ENCODE data around the gene ACTL7B. TPM values are rescaled to one million over a fixed set of nuclear protein-coding genes. Genes with fewer than 3 reads are reported as not detected.

The ACTL7B gene
- total RNA-seq, 1 experiment from 2014 or later, result not detected

GRCh38 chr9:108864446-108864845 is 8.7 kb upstream of the ACTL7B start:
- H3K4me3 Mint-ChIP-seq (ENCODE audit: unreplicated experiment), result no peak overlapping the region
- no peaks in the 10 kb centered on the region for H3K9me3 Mint-ChIP-seq (ENCODE audit: unreplicated experiment)
- no peak for DNase-seq (ENCODE audit: unreplicated experiment)
- peaks cover 6% of the 10 kb centered on the region for H3K36me3 Mint-ChIP-seq (ENCODE audit: insufficient read depth, unreplicated experiment)
- TF ChIP-seq CTCF (IDR thresholded peaks at IDR 0.05; ENCODE audit: unreplicated experiment), result no peak
- ChIA-PET POLR2A (interaction anchor here (0.6 kb wide), 1 partner anchor 488 kb away, joined by 3 read pairs; no protein-coding TSS in a partner anchor), CTCF (interaction anchor here (1.3 kb wide), 1 partner anchor 13 kb away, joined by 3 read pairs; no protein-coding TSS in a partner anchor)
- H3K4me1 Mint-ChIP-seq (ENCODE audit: insufficient read depth, unreplicated experiment), result peaks cover 33% of the 10 kb centered on the region
- BruUV-seq (replicated peaks), result no TSS peak
- intact Hi-C loops (cut with micrococcal nuclease), result no loop called here
- H3K27ac Mint-ChIP-seq (ENCODE audit: low read depth, unreplicated experiment), result no peak overlapping the region
- no peaks in the 10 kb centered on the region for H3K27me3 Mint-ChIP-seq (ENCODE audit: insufficient read depth, unreplicated experiment)

- TF ChIP-seq CTCF (IDR thresholded peaks at IDR 0.05; ENCODE audit: unreplicated experiment), result no peak
- no peak overlapping the region for H3K4me3 Mint-ChIP-seq (ENCODE audit: unreplicated experiment)
- no TSS peak for BruUV-seq (replicated peaks)
- intact Hi-C loops (cut with micrococcal nuclease), result no loop called here
- POLR2A ChIA-PET, result no interaction called here
- no peak overlapping the region for H3K27ac Mint-ChIP-seq (ENCODE audit: low read depth, unreplicated experiment)
- H3K9me3 Mint-ChIP-seq (ENCODE audit: unreplicated experiment), result no peaks in the 10 kb centered on the region
- peaks cover 33% of the 10 kb centered on the region for H3K4me1 Mint-ChIP-seq (ENCODE audit: insufficient read depth, unreplicated experiment)
- CTCF ChIA-PET, result interaction anchor here (0.7 kb wide), 1 partner anchor 10 kb away, joined by 6 read pairs; no protein-coding TSS in a partner anchor
- DNase-seq (ENCODE audit: unreplicated experiment), result no peak
- H3K27me3 Mint-ChIP-seq (ENCODE audit: insufficient read depth, unreplicated experiment), result no peaks in the 10 kb centered on the region
- peaks cover 6% of the 10 kb centered on the region for H3K36me3 Mint-ChIP-seq (ENCODE audit: insufficient read depth, unreplicated experiment)
These were observed 8.1 kb upstream of the ACTL7B start for GRCh38 chr9:108863891-108864290.

- no peak for TF ChIP-seq CTCF (IDR thresholded peaks at IDR 0.05; ENCODE audit: unreplicated experiment)
- ChIA-PET CTCF (interaction anchor here (0.6 to 0.8 kb wide), 4 partner anchors 9 to 81 kb away, joined by 3 to 5 read pairs (median 3); no protein-coding TSS in a partner anchor), POLR2A (no interaction called here)
- H3K27me3 Mint-ChIP-seq (ENCODE audit: insufficient read depth, unreplicated experiment), result no peaks in the 10 kb centered on the region
- peaks cover 5% of the 10 kb centered on the region for H3K9me3 Mint-ChIP-seq (ENCODE audit: unreplicated experiment)
- DNase-seq (ENCODE audit: unreplicated experiment), result no peak
- no peak within 1 kb of the TSS for H3K27ac Mint-ChIP-seq (ENCODE audit: low read depth, unreplicated experiment)
- no peaks in the 10 kb centered on the region for H3K36me3 Mint-ChIP-seq (ENCODE audit: insufficient read depth, unreplicated experiment)
- H3K4me1 Mint-ChIP-seq (ENCODE audit: insufficient read depth, unreplicated experiment), result peaks cover 21% of the 10 kb centered on the region
- no peak within 1 kb of the TSS for H3K4me3 Mint-ChIP-seq (ENCODE audit: unreplicated experiment)
- no TSS peak for BruUV-seq (replicated peaks)
- intact Hi-C loops (cut with micrococcal nuclease), result no loop called here
These were observed 6.2 kb upstream of the ACTL7B start, which contains the start of gene ACTL7A for GRCh38 chr9:108861997-108862396. Gene ACTL7A, plus strand, starts transcription at chr9:108862266. Its CDS starts 57 bp downstream, at chr9:108862323.

- H3K4me3 Mint-ChIP-seq (ENCODE audit: unreplicated experiment), result no peak overlapping the region
- H3K4me1 Mint-ChIP-seq (ENCODE audit: insufficient read depth, unreplicated experiment), result peaks cover 21% of the 10 kb centered on the region
- intact Hi-C loops (cut with micrococcal nuclease), result no loop called here
- H3K9me3 Mint-ChIP-seq (ENCODE audit: unreplicated experiment), result peaks cover 5% of the 10 kb centered on the region
- ChIA-PET POLR2A (interaction anchor here (0.9 to 4.0 kb wide), 2 partner anchors 8 to 22 kb away, joined by 3 to 32 read pairs; no protein-coding TSS in a partner anchor), CTCF (interaction anchor here (0.7 to 1.3 kb wide), 4 partner anchors 9 to 22 kb away, joined by 3 to 5 read pairs (median 4); no protein-coding TSS in a partner anchor)
- H3K27ac Mint-ChIP-seq (ENCODE audit: low read depth, unreplicated experiment), result no peak overlapping the region
- no TSS peak for BruUV-seq (replicated peaks)
- H3K36me3 Mint-ChIP-seq (ENCODE audit: insufficient read depth, unreplicated experiment), result no peaks in the 10 kb centered on the region
- no peaks in the 10 kb centered on the region for H3K27me3 Mint-ChIP-seq (ENCODE audit: insufficient read depth, unreplicated experiment)
- DNase-seq (ENCODE audit: unreplicated experiment), result no peak
- no peak for TF ChIP-seq CTCF (IDR thresholded peaks at IDR 0.05; ENCODE audit: unreplicated experiment)
These were observed 5.7 kb upstream of the ACTL7B start for GRCh38 chr9:108861464-108861863.
